NCI-H2227 (cell line): Measurements from ENCODE around the gene FGGY.
"Not testable (repeated sequence)": the region's sequence is repeated elsewhere in the genome, so short reads cannot be mapped to it uniquely, and the experiment has no call there.

ENCODE experiments used
- DNase-seq: peaks from one replicate; lab custom pipeline; 2025; ENCODE audit not compliant: unreplicated experiment; lab: John Stamatoyannopoulos, UW

Gene FGGY

DNA sequence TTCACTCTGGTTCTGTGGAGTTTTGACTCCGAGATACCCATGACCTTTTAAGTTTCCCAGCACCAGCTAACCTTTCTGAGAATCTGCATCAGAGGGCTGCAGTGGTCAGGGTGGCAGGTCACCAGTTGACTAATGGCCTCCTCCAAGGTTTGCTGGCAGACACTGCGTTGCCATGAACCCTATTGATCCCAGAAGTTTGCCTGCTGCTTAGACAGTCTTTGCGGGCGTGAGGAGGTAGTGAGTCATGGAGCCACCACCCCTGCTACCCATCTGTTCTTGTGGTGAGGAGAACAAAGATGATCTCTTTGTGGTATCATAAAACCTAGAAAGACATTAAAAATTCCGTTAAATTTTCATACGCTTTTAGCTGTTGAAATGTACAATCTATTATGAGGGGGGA is 180.4 kb downstream of the FGGY start:
- DNase-seq, result no peak

GRCh38 chr1:59477867-59478266 is 181.0 kb downstream of the FGGY start:
- DNase-seq, result no peak

- no peak for DNase-seq
Observed at GRCh38 chr1:59478822-59479221, 181.9 kb downstream of the FGGY start.

- DNase-seq, result no peak
Observed at GRCh38 chr1:59480188-59480888, 183.4 kb downstream of the FGGY start.

GRCh38 chr1:59481881-59482505 is 185.1 kb downstream of the FGGY start:
- no peak for DNase-seq

DNA sequence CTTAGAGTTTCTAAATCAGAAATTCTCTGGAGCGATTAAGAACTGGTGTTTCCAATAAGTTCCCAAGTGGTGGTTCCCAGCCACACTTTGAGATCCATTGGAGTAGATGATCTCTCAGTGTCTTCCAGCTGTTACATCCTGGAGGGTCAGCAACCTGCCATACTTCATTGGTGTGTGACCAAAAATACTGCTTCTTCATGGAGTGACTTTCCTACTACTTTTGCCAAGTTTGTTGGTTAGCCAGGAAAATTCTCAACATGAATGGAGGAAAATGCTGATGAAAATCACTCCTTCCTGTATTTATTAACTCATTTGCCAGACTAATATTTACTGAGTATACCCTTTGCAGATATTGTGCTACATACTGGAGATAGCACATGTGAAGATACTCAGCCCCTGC is 186.1 kb downstream of the FGGY start:
- no peak for DNase-seq

DNA sequence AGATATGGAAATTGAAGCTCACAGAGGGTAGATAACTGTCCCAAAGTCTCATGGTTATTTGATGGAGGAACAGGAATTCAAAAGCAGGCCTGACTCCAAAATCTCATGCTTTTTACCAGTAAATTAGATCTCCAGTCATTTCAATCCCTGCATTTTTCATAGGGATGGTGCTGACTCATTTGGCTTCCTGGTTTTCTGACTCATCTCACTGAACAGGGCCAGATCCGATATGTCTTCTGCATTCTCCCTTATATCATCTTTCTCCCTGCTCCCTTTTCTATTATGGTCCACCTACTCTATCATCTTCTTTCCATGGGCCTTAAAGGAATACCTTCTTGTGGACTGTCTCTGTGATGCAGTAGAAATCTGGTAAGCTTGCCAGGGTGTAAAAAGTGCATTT is 187.2 kb downstream of the FGGY start:
- no peak for DNase-seq

DNA sequence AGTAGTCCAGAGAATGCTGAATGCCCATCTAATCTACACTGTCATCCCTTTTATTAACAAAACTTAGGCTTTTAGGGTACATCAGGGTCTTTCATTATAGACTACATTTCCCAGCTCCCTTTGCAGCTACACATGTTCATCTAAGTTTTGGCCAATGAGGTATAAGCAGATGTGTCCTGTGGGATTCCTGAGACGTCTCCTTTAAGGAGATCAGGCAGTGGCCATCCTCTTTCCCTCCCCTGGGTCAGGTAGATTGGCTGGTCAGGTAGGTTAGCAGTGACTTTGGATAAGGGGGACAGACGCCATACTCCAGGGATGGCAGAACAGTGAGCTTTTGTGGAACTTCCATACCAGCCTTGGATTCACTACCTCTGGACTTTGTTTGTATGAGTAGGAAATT is 188.3 kb downstream of the FGGY start:
- DNase-seq, result no peak

DNA sequence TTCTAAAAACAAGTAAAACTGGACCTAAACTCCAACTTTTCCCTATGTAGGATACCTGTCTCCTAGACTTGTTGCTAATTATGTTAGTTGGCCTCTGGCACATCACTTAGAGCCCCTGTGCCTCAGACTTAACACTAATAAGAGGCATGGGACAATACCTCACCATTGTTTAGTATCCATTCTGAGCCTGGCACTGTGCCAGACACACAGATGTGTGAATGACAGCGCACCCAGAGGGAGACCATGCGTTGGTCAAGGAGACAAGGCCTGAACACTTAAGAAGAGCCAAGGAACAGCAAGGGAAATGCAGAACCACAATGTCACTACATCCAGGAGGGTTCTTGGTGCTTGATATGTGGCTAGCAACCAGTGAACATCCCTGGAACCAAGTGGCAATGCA is 189.1 kb downstream of the FGGY start:
- DNase-seq, result no peak

GRCh38 chr1:59486615-59487014 is 189.7 kb downstream of the FGGY start:
- DNase-seq, result no peak

- no peak for DNase-seq
Observed at GRCh38 chr1:59487335-59488031, 190.6 kb downstream of the FGGY start.

GRCh38 chr1:59492500-59492899 is 195.6 kb downstream of the FGGY start:
- DNase-seq, result no peak

DNA sequence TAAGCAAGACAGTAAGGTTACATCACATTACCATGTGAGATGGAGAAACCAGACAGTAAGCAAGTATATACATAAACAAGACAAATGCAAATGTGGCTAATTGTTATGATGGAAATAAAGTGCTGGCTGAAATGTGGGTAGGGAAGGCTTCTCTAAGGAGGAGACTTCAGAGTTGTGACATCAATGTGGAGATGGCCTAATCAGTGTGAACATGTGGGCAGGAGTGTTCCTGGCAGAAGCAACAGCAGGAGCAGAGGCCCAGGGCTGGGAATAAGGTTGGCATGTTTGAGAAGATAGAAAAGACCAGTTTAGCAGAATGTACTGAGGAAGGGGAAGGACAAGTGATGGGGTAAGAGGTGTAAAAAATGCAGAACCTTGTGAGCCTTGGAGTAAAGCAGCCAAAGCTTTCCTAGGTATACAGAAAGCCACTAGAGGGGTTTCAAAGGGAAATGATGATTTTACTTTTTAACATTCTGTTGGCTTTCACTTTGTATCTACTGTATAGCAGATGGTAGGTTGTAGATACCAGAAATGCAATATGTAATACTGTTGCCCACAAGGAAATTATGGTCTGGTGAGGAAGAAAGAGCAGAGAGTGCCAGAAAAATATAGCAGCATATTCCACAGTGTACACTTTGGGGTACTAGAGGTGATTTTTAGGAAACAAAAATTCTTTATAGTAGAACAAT is 197.4 kb downstream of the FGGY start:
- no peak for DNase-seq

DNA sequence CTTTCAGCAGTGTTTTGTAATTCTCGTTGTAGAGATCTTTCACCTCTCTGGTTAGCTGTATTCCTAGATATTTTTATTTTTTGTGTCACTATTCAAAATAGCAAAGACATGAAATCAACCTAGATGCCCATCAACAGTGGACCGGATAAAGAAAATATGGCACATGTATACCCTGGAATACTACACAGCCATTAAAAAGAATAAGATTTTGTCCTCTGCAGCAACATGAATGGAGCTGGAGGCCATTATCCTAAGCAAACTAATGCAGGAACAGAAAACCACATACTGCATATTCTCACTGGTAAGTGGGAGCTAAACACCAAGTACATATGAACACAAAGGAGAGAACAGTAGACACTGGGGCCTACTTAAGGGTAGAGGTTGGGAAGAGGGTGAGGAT is 199.3 kb downstream of the FGGY start:
- not testable (repeated sequence) for DNase-seq

DNA sequence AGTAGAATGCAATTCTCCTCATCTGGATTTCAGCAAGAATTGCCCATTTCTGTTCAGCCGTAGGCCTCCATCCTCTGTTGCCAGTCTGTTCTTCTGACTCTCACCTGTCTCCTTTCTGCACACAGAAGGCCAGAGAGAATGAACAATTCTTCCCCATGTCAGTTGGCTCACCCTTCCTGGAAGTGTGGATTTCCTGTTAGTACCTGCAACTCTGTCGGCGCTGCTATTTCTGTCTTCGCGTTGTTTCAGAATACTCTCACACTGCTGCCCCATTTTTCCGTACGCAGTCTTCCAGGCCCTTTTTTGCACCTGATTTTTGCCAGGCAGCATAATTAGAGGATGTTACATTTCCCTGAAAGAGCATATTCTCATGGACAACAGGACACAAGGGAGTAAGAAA is 200.7 kb downstream of the FGGY start:
- no peak for DNase-seq

DNA sequence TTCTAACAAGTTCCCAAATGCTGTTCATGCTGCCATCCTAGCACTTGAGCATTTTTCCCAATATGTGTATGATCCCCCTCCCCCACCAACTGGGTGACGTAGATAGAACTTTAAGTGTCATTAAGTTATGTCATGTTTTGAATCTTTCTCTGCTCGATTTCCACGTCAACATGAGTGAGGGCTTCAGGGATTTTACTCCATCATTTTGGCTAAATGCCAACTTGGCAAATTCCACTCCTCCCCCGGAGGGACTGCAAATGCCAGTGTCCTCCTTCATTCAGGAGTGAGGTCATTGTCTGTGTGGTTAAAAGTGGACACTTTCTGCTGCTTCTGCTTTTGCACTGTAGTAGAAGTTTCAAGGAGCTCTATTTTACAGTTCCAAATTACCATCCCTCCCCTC is 201.7 kb downstream of the FGGY start:
- DNase-seq, result peak; percentile 35

- no peak for DNase-seq
Observed at GRCh38 chr1:59499273-59499942, 202.5 kb downstream of the FGGY start.

DNA sequence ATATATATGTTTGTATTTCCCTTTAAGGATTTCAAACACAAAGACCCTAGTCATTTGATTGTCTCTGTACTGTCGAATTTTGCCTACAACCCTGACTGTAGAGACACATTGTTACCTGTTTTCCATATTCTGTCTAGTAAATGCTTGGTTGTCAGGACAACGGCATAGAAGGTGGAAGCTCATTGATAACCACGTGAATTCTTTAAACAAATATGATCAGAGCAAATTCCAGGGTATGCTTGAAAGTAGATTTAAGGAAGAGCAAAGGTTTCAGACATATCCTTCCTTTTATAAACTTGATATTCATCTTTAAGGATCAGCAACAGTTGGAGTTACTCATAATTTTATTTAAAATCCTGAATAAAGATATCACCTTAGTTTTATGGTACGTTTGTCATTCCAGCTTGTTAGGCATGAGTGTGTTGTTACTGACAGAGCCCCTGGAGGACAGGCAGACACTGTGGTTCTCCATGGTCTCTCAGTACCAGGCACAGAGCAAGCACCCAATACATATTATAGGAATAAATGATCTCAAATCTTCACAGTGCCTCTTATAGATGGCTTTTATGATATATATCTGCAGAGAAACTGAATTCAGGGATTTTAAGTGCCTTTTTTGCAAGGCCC is 203.2 kb downstream of the FGGY start:
- no peak for DNase-seq

DNA sequence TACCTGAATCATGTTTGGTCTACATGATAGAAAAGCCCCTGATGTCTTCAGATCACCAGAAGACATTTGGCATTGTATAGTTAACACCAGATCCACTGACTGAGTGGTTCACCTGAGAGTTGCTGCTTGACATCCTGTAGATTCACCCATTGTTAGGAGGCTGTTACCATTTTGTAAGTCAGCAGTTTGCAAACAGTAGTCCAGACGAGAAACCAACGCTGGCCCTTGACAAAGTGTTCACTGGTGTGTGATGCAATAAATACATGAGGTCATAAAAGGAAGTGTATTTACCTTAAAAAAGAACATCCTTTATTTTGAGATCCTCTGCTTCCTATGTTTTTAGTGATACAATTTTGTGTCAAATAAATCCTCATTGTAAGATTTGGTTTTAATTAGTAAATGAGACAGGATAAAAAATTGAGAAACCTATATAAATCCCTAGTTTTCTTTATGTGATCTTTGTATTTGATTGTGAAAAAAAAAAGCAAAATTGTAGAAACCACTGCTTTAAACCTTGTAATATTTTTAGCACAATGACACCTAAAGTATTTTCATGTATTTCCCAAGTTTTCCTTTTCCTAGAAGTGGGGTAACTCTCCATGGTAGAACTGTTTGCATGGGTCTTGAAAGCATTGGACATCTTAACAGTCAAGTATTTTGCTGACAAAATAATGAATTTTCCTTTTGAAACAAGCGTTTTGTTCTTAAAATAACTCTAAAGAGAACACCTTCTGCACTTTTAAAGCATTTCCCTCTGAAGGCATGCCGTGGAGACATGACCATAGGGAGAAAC is 204.3 kb downstream of the FGGY start:
- DNase-seq, result no peak
